Uterus (tissue), 4 donors: ENCODE results near the gene PPL. TPM values are rescaled to one million over a fixed set of nuclear protein-coding genes. Genes with fewer than 3 reads are reported as not detected.
A peak's percentile ranks its signal among the peaks of the same experiment; 100 is the strongest.

ENCODE experiments used
- DNase-seq, 2 donors: peaks; one replicate each; pipeline ENCODE4 v3.0.0-alpha.2; 2019 to 2020
- H3K27ac ChIP-seq, 2 donors: fragments of 200-600 bp; sonication (generic); 1 replicate in 1 of 2; 2 replicates in 1 of 2; pipeline ENCODE4 v1.5.1; 2016 to 2018
- H3K27me3 ChIP-seq, 2 donors: fragments of 200-600 bp; sonication (generic); one replicate each; pipeline ENCODE4 v1.5.1; 2018 to 2019; ENCODE audit warnings: control low read depth in 1 of 2
- H3K36me3 ChIP-seq, 2 donors: fragments of 200-600 bp; sonication (generic); one replicate each; pipeline ENCODE4 v1.5.1; 2019; ENCODE audit warnings: control low read depth in 1 of 2
- H3K4me1 ChIP-seq, 2 donors: fragments of 200-600 bp; sonication (generic); one replicate each; pipeline ENCODE4 v1.5.1; 2018 to 2019; ENCODE audit warnings: control low read depth in 1 of 2
- H3K4me3 ChIP-seq, 2 donors: fragments of 200-600 bp; sonication (generic); 1 replicate in 1 of 2; 2 replicates in 1 of 2; pipeline ENCODE4 v1.5.1; 2018 to 2019; ENCODE audit warnings: mild to moderate bottlenecking in 1 of 2
- H3K9me3 ChIP-seq, 2 donors: fragments of 200-600 bp; sonication (generic); one replicate each; pipeline ENCODE4 v1.5.1; 2019; ENCODE audit warnings: control low read depth in 1 of 2
- CTCF ChIP-seq, 4 experiments: fragments of 200-600 bp in 2 of 4; fragments of 450-650 bp in 2 of 4; sonication (generic) in 2 of 4; IDR thresholded peaks; one replicate each; pipeline ENCODE4 v1.5.1; 2016 to 2019; ENCODE audit warnings: antibody characterized with exemption in 4 of 4, mild to moderate bottlenecking in 2 of 4, moderate library complexity in 1 of 4
- POLR2A ChIP-seq, 2 donors: fragments of 450-650 bp; IDR thresholded peaks; one replicate each; pipeline ENCODE4 v1.6.1; 2016; ENCODE audit warnings: antibody characterized with exemption in 2 of 2, mild to moderate bottlenecking in 1 of 2, moderate library complexity in 1 of 2
- intact Hi-C: fragments of 100-400 bp; cut with DNase I; formaldehyde crosslinking; loops from one replicate; pipeline ENCODE4 v1.15.1; 2023; ENCODE audit warnings: low total_unique reads
- total RNA-seq, 4 donors: library from RNA; depleted of rRNA in 3 of 4; stranded (reverse); fragments of >200 nt in 3 of 4; gene quantifications; one replicate each; pipeline versions ENCODE4 v1.1.0 to v1.2.4, GENCODE V29; 2014 to 2023
- donor health status: DM: yes; HTN: yes; CAD: no.

PPL gene, protein sequence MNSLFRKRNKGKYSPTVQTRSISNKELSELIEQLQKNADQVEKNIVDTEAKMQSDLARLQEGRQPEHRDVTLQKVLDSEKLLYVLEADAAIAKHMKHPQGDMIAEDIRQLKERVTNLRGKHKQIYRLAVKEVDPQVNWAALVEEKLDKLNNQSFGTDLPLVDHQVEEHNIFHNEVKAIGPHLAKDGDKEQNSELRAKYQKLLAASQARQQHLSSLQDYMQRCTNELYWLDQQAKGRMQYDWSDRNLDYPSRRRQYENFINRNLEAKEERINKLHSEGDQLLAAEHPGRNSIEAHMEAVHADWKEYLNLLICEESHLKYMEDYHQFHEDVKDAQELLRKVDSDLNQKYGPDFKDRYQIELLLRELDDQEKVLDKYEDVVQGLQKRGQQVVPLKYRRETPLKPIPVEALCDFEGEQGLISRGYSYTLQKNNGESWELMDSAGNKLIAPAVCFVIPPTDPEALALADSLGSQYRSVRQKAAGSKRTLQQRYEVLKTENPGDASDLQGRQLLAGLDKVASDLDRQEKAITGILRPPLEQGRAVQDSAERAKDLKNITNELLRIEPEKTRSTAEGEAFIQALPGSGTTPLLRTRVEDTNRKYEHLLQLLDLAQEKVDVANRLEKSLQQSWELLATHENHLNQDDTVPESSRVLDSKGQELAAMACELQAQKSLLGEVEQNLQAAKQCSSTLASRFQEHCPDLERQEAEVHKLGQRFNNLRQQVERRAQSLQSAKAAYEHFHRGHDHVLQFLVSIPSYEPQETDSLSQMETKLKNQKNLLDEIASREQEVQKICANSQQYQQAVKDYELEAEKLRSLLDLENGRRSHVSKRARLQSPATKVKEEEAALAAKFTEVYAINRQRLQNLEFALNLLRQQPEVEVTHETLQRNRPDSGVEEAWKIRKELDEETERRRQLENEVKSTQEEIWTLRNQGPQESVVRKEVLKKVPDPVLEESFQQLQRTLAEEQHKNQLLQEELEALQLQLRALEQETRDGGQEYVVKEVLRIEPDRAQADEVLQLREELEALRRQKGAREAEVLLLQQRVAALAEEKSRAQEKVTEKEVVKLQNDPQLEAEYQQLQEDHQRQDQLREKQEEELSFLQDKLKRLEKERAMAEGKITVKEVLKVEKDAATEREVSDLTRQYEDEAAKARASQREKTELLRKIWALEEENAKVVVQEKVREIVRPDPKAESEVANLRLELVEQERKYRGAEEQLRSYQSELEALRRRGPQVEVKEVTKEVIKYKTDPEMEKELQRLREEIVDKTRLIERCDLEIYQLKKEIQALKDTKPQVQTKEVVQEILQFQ (N-terminal part only)
- 10 to 100 TPM in 3 of 4 donors, 1 to 10 TPM in 1; 8.7 to 39.6 (median 15.2) TPM for total RNA-seq

GRCh38 chr16:4936991-4937781 lies at the start of gene PPL:
PPL (minus strand) TSS chr16:4937148; CDS start chr16:4937045, 103 bp downstream.
- Histone ChIP-seq H3K36me3 (no peaks in the 10 kb centered on the region), H3K9me3 (no peaks in the 10 kb centered on the region), H3K4me3 (peak within 1 kb of the TSS; percentile 44), H3K27ac (peak within 1 kb of the TSS; percentile 53 to 72), H3K27me3 (peaks cover 0 to 6% of the 10 kb centered on the region in 2 donors), H3K4me1 (peaks cover 2 to 16% of the 10 kb centered on the region in 2 donors)
- DNase-seq: peak; percentile 61 to 75
- intact Hi-C loops: no loop called here
- TF ChIP-seq POLR2A (IDR thresholded peaks at IDR 0.05): peak; percentile 17 to 54
- TF ChIP-seq CTCF (IDR thresholded peaks at IDR 0.05): no peak

GRCh38 chr16:4984174-4984990 lies 47.4 kb upstream of the PPL start:
- intact Hi-C loops: no loop called here
- DNase-seq: no peak
- Histone ChIP-seq H3K4me3 (no peak overlapping the region), H3K36me3 (no peaks in the 10 kb centered on the region), H3K4me1 (no peaks in the 10 kb centered on the region), H3K27me3 (peaks cover 0 to 18% of the 10 kb centered on the region in 2 donors), H3K27ac (no peak overlapping the region), H3K9me3 (no peaks in the 10 kb centered on the region)
- TF ChIP-seq CTCF (IDR thresholded peaks at IDR 0.05) (no peak), POLR2A (IDR thresholded peaks at IDR 0.05) (no peak)

GRCh38 chr16:4982056-4982867 lies 45.3 kb upstream of the PPL start:
- Histone ChIP-seq H3K4me1 (no peaks in the 10 kb centered on the region), H3K27ac (no peak overlapping the region), H3K36me3 (no peaks in the 10 kb centered on the region), H3K27me3 (no peaks in the 10 kb centered on the region), H3K9me3 (no peaks in the 10 kb centered on the region), H3K4me3 (no peak overlapping the region)
- intact Hi-C loops: no loop called here
- no peak for DNase-seq
- TF ChIP-seq CTCF (IDR thresholded peaks at IDR 0.05): no peak
- TF ChIP-seq POLR2A (IDR thresholded peaks at IDR 0.05): no peak
